GM18498 (cell line): ENCODE data around the gene SLC40A1.
A peak's percentile ranks its signal among the peaks of the same experiment; 100 is the strongest.

Experiments used
- ATAC-seq: cut with Tn5 transposase; IDR thresholded peaks from one replicate; pipeline ENCODE4 v1.9.1; 2021; ENCODE audit warnings: mild to moderate bottlenecking, moderate library complexity; ENCODE audit not compliant: unreplicated experiment

SLC40A1 gene

DNA sequence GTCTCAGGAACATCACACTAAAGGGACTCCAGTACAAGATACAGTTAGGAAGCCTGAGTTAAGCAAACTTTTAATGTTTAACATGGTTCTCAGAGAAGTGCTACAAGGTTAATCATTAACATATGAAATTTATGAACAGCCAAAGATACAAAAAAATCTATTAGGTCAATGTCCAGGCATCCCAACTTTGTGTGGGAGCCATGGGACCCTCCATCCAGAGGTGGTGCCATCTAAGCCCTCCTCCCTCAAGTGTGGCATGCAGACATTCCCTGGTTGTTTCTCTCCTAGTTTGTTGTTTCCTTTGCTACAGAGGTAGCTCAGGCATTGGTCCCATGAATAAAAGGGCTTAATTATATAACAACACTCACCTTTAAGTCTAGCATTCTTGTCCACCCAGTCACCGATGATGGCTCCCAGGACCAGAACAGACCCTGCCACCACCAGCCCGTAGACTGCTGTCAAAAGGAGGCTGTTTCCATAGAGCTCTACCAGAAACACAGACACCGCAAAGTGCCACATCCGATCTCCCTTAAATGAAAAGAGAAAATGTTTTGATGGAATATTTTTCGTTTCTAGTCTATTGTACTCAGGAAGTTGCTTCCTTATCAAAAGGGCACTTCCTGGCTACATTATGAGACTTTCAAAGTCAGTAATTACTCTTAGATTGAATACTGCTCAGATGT lies 5.7 kb downstream of the SLC40A1 start:
- ATAC-seq = no peak

DNA sequence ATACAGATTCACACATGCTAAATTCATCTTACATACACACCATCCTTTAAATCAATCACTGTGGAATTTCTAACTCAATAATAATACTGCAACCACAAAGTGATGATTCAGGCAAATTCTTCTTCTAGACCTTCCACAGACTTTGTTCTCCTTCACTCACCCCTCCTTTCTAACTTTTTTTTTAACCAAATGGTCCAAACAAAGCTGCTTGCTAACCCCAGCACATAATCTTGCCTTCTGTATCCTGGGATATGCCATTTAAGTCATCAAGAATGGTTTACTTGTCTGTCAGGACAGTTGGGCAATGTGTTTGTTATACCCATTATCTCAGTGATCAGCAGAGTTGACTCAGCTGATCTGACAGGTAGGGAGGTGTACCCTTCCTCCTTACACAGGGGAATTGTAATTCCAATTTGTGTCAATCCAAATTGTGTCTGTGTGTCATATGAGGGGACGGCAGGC lies 10.0 kb downstream of the SLC40A1 start:
- no peak for ATAC-seq

DNA sequence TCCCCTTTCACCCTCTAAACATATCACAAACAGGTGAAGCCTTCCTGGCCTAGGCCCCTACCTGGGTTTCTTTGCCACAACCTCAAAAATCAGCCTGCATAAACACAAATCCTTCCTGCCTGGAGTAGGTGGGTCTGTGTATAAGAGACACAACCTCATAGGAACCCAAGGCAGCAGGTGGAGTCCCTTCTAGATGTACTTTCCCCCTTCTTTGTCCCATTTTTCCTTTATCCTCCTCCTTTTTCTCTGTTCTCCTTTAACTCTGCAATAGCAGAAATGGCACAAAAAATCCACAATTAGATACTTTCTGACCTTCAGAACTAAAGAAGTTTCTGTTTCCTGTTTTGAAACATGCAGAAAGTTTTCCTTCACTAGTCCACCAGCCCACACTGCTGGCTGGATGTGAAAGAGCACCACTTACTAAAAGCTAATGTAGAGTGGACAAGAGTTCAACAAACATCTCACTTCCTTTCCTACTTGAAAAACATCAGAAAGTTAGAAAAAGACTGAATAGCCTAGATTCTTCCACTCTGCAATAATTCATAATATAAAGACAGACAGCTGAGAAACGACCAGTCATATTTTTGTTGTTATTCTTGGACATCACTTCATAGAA lies 11.2 kb downstream of the SLC40A1 start:
- ATAC-seq = peak; percentile 71

DNA sequence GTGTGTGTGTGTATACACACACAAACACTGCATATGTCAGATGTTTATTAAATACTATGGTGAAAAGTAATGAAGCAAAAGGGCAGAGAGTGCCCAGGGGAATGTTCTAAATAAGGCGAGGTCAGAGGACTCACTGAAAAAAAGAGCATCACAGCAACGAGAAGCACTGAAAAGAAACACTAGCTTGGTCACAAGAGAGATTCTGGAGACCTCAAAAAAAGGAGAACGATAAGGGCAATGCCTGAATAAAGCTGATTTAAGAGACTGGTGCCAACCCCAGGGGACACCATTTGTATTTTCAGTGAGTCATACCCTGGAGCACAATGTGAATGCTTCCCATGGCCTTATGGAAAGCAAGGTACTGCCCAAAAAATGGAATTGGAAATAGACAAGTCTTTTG lies 14.5 kb downstream of the SLC40A1 start:
- ATAC-seq = no peak

DNA sequence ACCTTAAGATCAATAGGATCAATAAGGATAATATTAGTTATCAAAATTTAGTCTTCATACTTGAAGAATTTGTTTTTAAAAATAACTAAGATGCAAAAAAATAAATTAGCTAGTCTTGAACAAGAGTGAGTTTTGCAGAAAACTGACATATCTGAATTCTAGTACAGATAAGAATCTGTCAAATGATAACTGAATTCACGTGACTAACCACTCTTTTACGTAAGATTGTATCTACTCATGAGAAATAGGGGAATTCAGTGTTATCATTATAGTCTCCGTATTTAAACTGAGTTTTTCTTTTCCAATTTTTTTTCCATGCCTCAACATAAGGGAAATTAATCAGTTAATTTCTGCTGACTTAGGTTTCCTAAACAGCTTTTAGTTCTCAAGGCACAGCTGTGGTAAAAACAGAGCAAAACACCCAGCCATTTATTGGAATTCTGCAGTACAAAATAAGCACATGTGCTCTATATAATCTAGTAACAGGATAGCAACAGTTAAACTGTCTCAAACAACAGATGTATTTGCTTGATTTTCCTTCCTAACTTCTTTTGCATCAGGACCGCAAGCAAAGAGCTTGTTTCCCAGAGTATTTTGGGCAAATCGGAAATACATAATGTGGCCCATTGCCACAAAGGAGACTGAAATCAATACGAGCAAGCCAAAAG lies 19.1 kb downstream of the SLC40A1 start:
- ATAC-seq = no peak

DNA sequence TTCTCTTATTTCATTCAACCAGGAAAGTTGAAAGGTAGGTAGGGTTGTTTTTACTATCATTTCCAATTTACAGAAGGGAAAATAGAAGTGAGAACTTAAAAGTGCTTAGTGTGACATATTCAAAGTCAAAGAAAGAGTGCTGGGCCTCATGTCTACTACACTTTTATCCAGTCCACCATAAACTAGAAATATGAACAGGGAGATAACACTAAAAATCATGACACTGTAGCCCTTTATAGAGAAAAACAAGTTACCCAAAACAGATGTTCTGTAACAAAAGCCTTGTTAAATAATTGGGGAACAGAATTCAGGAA lies 20.4 kb downstream of the SLC40A1 start:
- no peak for ATAC-seq

DNA sequence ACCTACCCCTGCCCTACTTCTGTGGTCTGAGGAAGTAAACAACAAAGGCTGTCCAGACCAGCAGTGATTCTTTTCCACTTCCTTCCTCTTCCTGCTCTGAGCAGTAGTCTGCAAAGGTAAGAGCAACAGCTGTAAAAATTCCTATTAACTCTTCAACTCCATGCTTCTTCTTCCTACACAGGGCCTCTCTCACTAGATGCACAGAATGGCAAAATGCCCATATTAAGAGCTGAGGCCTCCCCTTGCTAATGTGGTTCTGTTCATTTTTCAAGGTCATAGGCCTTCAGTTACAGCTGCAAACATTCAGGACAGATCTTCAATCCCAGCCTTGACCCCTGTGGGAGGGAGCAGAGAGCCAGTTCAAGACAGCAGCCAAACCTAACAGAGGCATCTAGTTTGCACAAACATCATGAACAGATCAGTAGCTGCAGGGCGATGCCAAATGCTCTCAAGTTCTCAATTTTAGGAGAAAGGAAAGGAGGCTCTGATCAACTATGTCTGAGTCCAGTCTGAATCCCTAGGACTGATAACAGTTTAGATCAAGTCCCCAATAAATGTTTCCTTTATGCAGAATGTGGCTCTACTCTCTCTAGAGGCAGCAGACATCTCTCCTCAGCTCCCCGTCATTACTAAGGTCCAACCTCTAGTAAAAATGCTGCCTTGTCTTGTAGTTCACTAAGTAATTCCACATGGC lies 20.9 kb downstream of the SLC40A1 start:
- ATAC-seq = no peak

DNA sequence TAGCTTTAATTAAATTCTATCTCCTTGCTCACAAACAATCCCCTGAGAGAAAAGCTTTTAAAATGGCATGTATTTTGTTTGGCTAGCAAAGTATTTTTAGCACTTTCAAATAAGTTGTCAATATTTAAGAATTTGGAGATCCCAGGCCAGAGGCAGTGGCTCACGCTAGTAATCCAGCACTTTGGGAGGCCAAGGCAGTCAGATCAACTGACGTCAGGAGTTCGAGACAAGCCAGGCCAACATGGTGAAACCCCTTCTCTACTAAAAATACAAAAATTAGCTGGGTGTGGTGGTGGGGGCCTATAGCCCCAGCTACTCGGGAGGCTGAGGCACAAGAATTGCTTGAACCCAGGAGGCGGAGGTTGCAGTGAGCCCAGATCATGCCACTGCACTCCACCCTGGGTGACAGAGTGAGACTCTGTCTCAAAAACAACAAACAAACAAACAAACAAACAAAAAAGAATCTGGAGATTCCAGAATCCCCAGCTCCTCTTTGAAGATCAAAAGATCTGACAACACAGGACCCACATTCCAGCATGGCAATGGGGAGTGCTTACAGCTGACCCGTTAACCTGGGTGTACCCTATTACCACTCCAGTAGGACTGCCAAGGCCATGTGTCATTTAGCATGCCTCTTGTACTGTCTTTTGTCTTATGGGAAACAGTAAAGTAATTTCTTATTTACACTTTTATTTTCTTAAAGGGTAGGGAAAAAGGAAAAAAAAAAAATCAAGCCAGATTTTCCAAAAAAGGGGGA lies 21.9 kb downstream of the SLC40A1 start:
- ATAC-seq = no peak

DNA sequence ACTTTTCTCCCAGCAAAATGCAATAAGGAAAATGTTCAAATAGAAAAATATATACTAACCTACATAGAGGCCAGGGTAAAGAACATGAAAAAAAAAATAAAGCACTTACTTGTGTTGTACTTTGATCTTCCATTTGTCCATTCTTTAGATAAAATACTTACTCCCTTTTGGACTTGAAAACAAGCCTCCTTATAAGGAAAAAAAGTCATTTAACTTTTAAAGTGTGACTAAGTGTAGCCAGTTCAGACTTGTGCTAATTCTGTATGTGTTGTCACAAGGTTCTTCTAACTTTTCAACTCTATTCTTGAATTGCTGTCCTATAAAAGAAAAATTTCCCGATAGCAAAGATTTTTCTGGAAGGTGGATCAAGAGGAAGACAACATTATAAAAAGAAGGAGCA lies 23.2 kb downstream of the SLC40A1 start:
- ATAC-seq = no peak

DNA sequence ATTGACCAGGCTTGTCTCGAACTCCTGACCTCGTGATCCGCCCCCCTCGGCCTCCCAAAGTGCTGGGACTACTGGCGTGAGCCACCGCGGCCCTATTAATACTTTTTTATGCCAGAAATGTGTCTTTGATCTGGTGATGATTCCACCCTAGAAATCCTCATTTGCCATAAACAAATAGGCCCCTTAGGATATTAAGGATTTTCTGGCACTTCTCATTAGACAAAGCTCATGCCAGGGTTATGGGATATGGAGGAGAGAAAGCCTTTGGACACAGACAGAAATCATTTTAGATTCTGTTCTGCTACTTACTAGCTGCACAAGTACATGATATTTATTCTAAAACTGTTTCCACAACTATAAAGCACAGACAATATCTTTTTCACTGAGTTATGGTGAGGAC lies 24.1 kb downstream of the SLC40A1 start:
- ATAC-seq = no peak

DNA sequence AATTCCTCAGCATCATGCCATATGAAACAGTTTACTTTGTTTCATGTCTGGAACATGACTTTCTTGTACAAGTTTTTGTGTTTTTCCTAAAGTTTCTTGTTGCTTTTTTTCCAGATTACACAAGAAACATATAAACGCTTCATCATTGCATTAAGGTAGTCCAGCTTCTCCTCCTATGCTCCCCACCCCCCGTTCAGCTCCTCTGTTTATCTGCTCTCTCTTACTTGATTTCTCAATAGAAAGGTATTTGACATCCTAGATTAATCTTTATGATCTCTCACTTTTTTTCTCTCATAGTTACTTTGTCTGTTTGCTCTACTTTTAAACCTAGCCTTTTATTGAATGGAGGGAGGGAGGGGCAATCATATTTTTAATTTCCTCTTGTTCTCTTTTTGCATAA lies 25.4 kb downstream of the SLC40A1 start:
- ATAC-seq = no peak

DNA sequence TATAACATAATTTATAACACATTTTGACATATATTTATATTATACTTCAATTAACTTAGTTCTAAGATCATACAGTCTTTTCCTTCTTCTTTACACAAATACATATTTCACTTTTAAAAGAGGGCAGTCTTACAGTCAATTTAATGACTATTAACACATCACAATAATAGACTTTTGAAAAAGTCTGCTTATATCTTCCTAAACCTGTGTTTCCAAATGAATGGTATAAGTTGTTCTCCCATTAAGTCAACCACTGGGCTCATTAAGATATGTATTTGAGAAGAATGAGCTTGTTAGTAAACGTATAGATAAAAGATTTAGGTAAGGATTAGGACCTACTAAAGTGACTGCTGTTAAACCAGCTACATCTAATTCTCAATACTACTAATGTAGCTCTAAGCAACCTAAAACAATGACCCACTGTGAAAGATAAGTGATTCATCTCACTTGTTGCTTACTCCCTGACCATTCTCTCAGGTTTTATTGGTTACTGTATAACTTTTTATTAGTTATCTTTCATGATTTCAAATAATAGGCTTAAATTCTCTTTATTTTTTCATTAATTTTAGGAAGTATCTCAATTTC lies 27.0 kb downstream of the SLC40A1 start:
- no peak for ATAC-seq

DNA sequence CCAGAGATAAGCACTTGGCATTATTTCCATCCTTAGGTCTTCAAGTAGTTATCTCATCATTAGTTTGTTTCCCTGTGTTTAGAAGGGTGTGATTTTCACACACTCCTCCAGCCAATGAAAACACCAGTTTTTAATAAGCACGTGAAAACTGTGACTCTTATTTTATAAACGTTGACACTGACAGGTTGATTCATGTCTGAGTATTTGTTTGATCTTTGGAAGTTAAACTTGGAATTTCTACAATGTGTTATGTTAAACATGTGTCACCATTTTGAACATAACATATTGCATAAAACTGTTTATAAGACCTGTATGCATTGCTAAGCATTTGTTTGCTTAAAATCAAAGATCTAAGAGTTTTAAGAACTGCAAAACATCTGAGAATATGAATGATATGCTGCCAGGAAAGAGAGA lies 27.6 kb downstream of the SLC40A1 start:
- no peak for ATAC-seq

DNA sequence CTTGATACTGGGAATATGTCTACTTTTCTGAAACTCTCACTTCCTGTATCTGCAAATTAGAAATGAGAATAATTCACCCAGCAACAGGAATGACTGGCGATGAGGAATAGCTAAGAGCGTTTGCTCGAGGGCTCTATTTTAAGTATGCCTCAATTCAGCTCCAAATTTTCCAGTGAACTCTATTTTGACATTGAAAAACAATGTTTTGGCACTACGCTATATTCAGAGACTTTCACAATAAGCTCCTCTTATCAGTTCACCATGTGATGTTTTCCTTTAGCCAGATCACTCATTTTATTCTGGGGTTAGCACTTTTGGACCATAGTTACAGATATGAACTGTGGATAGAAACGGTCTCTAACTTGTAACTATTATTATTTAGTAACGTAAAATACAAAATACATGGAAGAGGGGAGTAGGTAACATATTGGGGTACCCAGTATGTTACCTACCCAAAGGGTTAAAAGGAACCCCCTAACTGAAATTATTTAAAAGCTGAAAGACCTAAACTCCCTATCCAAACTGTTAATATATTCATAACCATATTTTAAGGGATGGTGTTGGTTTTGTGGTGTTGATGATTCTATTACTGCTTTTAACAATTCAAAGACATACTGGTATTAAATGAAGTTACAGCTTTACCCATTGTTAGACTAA lies 28.1 kb downstream of the SLC40A1 start:
- ATAC-seq = no peak

DNA sequence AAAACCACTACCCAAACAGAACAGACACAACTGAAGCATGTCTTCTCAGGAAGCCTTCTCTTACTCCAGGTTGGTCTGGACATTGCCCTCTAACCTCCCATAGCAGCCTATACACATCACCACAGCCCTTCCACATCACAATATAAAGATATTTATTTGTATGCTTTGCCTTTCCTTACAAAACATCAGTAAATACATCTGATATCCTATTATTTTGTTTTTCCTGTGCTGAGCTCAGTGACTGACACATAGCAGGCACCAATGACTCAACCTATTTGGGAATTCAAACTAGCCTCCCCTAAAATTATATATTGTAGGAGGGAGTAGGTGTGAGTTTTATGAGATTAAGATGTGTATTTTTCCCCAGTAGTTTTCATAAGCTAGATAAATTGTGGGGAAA lies 28.8 kb downstream of the SLC40A1 start:
- ATAC-seq = no peak

DNA sequence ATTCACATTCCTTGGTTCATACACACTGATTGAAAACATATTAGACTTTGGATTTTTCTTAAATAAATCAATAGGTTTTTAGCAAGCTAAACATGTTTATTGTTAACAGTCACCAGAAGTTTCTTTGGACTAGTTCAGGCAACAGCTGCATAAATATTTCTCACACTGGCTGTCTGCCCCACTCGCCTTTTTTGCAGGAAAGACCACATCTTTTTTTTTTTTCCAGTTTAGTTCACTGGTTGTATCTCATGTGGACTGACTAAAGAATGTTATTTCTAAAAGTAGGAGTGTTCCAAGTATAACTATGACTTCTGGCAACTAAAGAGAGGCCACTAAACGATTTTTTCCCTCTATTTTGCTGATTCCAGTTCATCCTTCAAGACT lies 31.1 kb downstream of the SLC40A1 start:
- ATAC-seq = no peak

DNA sequence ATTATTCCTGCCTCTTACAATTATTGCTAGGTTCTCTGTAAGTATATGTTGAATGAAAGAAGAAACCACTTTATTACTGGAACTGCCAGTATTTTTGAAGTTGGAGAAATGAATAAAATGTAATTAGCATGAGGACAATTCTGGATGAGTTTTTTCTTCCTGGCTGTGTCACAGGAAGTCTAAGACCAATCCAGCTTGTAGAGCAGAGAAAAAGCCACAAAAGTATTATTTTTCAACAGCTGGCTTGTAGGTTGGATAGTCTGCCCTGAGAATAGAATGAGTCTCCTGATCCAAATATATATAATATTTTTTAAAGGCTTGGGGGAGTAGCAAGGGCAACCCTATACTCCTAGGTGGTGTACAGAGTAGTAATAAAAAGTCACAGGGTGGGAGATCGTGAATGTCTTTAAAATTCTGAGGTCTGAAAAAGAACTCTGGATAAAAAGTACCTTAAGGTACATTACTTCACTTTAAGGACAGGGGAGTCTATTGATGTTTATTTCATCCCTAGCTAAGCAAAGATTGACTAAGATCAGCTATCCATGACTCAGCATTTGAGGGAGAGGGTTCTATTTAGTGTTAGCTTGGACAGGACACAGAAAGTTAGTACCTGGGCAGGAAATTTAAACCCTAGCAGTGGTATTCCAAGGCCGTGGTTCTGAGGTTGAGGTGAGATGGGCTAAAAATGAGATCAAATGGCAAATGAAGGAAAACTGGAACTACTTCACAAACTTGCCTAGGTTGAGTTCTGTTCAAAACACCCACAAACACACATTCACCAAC lies 31.7 kb downstream of the SLC40A1 start:
- no peak for ATAC-seq

DNA sequence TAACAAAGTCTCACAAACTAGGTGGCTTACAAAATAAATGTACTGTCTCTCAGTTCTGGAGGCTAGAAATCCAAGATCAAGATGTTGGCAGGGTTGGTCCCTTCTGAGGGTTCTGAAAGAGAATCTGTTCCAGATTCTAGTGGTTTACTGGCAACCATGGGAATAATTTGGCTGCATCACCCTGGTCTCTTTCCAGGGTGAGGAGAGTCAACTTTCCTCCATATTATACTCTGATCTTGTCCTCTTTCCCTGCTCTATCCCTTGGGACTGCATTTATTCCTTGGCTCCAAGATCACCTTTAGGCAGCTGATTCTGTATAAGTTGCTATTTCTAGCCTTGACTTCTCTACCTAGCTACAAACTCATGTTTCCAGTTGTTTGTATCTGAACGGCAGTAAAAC lies 35.2 kb downstream of the SLC40A1 start:
- ATAC-seq = no peak

DNA sequence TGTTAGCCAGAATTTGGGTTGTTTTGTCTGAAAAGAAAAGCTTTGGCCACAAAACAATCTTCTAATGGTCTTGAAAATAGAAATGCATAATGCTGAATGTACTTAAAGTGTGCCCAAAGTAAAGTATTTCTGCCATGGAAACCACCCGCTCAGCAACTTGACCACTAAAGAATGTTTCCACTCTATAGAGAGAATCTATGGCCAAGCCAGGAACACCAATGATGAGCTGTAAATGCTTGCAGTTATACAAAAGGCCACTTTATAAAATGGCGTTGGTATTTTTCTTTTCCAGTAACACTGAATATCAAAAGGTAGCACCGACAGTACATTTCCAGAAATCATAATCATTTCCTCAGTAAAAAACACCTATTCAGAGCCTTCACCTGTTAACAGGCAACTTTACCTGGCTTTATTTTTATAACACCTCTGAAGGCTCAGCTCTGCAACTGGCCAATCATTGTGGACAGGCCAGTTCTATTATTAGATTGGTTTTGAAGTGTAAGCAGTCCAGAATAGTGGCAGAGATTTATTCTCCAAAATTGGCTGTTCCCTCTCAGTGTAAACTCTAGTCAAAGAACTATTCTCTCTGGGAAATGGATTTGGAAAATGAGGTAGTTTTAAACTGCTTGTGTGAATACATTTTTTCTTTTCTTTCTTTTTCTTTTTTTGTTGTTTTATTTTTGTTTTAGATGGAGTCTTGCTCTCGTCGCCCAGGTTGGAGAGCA lies 36.1 kb downstream of the SLC40A1 start:
- no peak for ATAC-seq
